Epithelial cell of prostate (primary cell): ENCODE data around the gene GTPBP6.
A peak's percentile ranks its signal among the peaks of the same experiment; 100 is the strongest.
"Not testable (repeated sequence)": the region's sequence is repeated elsewhere in the genome, so short reads cannot be mapped to it uniquely, and the experiment has no call there.

ENCODE experiments used
- DNase-seq: peaks from one replicate; pipeline ENCODE4 v3.0.0-alpha.2; 2011; ENCODE audit warnings: low read depth, low spot score
- H3K27ac ChIP-seq: fragments of 450-650 bp; 2 replicates; pipeline ENCODE4 v1.5.1; 2017; ENCODE audit warnings: mild to moderate bottlenecking

The GTPBP6 gene

DNA sequence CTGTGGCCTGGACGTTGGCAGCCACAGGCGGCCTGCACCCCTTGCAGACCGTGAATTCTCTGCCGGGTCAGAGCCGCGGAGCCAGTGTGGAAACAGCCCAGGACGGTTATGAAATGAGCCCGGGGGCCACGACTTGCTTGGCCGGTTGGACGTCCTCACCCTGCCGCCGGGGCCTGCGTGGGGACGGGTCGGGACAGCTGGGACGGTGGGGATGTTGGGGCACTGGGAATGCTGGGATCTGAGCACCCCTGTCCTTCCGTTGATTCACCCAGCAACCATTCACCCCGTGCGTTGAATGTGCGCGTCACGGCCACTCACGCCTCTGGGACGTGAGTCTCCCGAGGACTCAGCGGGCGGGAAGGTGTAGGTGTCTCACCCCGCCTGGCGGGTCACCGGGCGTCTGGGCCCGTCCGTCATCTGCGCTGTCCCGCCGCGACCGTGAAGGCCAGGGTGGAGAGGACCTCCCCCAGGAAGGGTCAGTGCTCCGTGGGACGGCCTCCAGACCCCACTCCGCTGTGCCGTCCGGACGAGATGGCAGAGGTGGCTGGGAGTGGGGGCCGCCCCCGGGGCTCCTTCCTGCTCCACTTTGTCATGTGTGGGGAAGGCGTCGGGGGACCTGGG is 41.9 kb downstream of the GTPBP6 start:
- DNase-seq = no peak
- peak overlapping the region; percentile 66 for H3K27ac ChIP-seq

DNA sequence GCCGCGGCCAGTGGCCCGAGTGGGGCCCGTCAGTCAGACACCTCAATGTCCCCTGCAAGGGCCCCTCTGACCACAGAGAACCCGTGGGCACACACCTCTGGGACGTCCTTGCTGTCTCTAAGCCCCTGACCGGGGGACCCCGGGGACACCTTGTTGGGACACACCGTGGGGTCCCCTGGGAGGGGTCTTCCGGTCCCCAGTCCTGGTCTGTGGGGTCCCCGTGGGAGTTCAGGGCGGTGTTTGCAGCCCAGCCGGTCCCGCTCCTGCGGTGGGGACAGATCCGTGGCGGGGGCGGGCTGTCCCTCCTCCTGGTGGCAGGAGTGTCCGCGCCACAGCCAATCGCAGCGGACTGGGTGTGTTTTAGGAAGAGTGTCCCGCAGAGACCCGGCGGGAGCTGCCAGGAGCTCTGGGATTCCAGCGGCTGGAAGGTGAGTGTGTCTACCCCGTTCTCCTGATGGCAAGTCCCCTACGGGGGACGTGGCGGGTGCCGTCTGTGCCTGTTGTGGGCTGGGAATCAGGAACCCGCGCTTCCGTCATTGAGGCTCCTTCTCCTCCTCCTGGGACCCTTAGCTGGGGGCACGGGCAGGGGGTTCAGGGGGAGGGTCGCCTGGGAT is 42.5 kb downstream of the GTPBP6 start:
- DNase-seq = no peak
- peak overlapping the region; percentile 66 for H3K27ac ChIP-seq

DNA sequence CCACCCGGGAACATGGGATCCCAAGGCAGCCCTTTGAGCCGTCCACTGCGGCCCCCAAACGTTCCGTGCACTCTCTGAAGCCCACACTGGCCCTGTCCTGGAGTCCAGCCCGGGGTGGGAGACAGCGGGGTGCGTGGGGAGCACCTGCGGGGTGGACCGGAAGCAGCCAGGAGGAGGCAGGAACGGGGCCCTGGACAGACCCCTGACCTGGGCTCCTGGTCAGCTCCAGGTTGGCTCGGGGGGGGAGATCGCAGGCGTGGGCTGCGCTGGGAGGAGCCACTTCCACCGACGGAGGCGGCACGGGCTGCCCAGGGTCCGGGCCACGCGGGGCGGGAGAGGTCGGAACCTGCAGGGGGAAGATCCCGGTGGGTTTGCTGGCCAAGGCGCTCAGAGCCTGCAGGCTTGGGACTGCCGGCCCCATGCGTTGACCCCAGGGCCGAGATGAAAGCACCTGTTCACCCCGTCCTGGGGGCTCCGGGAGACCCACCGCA is 43.1 kb downstream of the GTPBP6 start:
- H3K27ac ChIP-seq = no peak overlapping the region
- no peak for DNase-seq

- DNase-seq = no peak
- H3K27ac ChIP-seq = no peak overlapping the region
Measured at GRCh38 chrX:274904-275475, 43.6 kb downstream of the GTPBP6 start.

- DNase-seq = no peak
- H3K27ac ChIP-seq = no peak overlapping the region
Measured at GRCh38 chrX:270848-271367, 47.7 kb downstream of the GTPBP6 start.

DNA sequence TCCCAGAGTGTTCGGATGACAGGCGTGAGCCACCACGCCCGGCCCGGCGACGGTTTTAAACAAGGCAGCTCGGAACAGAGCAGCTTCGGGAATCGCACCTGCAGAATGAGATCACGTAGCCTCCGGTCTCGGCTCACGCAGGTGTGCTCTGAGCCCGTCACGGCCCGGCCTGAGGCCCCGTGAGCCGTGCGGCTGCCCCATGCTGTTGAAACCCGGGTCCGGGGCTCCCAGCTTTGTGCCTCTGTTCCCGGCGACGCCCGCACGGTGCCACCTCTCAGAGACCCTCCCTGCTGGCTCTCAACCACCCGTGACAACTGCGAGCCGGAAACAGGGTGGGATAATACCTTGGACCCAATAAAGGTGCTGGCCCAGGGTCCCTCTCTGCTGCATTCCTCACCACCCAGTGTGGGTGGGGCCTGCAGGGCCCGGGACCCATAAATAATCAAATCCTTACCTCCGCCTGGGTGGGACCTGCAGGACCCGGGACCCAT is 50.8 kb downstream of the GTPBP6 start:
- no peak overlapping the region for H3K27ac ChIP-seq
- DNase-seq = no peak

DNA sequence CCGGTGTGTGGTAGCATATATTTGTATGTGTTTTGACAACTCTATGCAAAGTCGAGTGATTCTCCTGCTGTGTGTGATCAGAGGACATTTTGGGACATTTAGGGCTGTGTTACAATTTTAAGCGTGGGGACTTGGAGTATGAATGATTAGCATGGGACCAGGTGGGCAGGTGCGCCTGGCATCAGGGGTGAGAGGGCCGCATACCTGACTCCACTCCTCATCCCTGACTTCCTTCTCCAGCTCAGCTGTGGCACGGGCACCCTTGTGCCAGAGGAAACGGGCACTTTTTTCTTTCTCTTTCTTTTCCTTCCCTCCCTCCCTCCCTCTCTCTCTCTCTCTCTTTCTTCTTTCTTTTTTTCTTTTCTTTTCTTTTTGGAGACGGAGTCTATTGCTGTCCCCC is 53.1 kb downstream of the GTPBP6 start:
- H3K27ac ChIP-seq = no peak overlapping the region
- DNase-seq = no peak

- H3K27ac ChIP-seq = no peak overlapping the region
- no peak for DNase-seq
Measured at GRCh38 chrX:264634-265455, 53.8 kb downstream of the GTPBP6 start.

DNA sequence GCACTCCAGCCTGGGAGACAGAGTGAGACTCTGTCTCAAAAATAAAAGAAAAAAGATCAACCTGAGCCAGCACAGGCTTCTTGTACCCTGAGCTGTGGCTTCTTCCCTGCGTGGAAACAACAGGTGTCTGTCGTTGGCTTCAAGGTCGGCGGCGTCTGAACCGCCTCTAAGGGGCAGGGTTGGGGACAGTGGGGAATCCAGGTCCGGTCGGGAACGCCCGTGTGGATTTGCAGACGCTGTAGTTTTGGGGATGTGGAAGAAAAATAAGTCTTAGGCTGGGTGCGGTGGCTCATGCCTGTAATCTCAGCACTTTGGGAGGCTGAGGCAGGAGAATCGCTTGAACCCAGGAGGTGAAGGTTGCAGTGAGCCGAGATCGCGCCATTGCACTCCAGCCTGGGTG is 54.6 kb downstream of the GTPBP6 start:
- H3K27ac ChIP-seq, DNase-seq: not testable (repeated sequence)

- peak overlapping the region; percentile 47 for H3K27ac ChIP-seq
- DNase-seq = no peak
Measured at GRCh38 chrX:262381-262909, 56.2 kb downstream of the GTPBP6 start.

DNA sequence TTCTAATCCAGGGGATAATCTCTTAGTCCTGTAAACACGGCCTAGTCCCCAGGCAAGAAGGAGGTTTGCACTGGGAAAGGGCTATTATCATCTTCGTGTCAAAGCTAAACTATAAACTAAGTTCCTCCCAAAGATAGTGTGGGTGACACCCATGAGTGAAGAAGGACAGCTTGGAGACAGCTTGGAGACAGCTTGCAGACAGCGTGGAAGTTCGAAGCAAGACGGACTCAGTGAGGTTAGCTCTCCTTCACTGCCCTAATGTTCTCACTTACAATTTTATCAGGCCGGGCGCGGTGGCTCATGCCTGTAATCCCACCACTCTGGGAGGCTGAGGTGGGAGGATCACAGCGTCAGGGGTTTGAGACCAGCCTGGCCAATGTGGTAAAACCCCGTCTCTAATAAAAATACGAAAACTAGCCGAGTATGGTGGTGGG is 56.7 kb downstream of the GTPBP6 start:
- no peak for DNase-seq
- peak overlapping the region; percentile 47 for H3K27ac ChIP-seq

GRCh38 chrX:261167-261918 is 57.3 kb downstream of the GTPBP6 start:
- no peak for DNase-seq

GRCh38 chrX:259692-260355 is 58.8 kb downstream of the GTPBP6 start:
- no peak overlapping the region for H3K27ac ChIP-seq
- no peak for DNase-seq

More at GRCh38 chrX:261167-261918, 57.3 kb downstream of the GTPBP6 start:
- H3K27ac ChIP-seq = peak overlapping the region; percentile 47

DNA sequence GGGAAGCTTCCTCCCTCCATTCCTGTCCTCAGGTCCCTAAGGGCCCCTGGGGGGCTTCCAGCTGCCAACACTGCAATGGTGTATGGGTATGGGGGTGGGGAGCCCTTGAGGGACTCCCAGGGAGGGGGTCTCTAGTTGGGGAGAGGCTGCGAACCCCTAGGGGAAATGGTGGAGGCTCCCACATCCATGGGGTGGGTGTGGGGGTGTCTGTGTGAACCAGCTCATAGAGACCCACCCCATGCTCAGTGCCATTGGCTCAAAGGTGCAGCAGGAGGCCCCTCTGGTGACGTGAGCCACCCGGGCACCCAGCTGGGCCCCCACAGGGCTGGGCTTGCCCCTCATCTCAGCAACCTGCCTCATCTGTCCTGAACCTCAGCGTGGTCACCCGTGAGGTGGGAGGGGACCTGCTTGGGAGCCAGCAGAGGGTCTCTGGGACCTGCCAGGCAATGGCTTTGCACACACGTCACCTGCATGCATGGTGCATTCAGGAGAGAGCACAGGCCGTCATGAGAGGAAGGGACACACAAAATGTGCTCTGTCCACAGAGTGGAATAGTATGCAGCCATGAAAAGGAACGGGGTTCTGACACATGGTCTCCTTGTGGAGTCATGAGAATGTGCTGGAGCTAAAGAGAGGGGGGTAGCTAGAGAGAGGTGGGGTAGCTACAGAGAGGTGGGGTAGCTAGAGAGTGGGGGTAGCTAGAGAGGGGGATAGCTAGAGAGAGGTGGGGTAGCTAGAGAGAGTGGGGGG is 60.1 kb downstream of the GTPBP6 start:
- DNase-seq = no peak
- H3K27ac ChIP-seq = no peak overlapping the region

DNA sequence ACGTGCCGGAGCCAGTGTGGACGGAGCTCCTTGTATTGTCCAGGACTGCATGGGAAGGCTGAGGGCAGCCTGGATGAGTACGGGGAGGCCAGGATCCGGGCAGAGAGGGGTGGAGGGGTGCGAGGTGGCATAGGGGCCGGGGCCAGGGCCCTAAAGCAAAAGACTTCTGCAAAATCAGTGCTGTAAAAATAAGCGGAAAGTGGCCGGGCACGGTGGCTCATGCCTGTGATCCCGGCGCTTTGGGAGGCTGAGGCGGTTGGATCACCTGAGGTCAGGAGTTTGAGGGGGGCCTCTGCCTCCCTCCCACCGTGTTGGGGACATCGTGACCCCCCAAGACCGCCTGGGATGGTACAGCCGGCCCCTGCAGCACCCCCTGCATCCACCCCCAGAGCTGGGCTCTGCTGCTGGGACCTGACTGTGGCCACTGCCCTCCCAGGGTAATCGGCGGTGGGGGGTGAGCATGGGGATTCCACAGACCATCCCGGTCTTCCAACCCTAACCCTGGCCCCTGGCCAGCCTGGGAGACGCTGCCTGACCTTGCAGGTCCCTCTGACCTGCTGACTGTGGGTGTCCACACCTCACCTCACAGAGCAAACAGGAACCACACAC is 60.8 kb downstream of the GTPBP6 start:
- no peak for DNase-seq
- no peak overlapping the region for H3K27ac ChIP-seq

DNA sequence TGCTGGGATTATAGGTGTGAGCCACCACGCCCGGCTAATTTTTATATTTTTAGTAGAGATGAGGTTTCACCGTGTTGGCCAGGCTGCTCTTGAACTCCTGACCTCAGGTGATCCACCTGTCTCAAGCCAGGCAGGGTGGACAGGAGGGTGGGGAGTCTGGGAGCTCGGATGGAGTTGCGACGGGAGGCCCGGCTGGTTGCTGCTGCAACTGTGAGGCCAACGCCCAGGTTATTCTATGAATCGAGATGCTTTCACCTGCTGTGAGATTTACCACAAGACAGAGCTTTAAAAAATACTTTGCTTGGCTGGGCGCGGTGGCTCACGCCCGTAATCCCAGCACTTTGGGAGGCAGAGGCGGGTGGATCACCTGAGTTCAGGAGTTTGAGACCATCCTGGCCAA is 61.5 kb downstream of the GTPBP6 start:
- H3K27ac ChIP-seq, DNase-seq: not testable (repeated sequence)

DNA sequence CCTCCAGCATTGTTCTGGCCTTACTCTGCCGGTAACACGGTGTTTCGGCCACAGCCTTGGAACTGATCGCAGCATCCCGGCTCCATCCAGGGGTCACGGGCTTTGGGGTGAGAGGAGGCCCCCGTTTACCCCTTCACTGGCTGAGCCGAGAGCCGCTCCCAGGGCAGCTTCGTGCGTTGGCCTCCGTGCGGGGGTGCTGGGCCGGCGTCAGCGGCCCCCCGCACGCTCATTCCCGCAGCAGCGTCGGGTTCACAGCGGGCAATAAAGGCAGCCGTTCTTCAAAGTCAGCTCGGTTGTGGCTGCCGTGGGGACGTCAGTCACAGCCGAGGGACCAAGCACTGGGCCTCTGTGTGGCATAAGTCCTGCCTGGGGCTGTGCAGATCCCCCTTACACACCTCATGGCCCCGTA is 62.7 kb downstream of the GTPBP6 start:
- no peak overlapping the region for H3K27ac ChIP-seq
- no peak for DNase-seq
